HCT116 (cell line): ENCODE data around the gene CAPZA2.

ENCODE experiments used
- CBX3 ChIP-seq: IDR thresholded peaks from 2 replicates; pipeline ENCODE4 v1.6.1; 2012; ENCODE audit warnings: low read depth
- CEBPB ChIP-seq: IDR thresholded peaks from 2 replicates; pipeline ENCODE4 v1.6.1; 2012; ENCODE audit warnings: low read depth
- EZH2 ChIP-seq: fragments of 200-600 bp; sonication (generic); IDR thresholded peaks from 2 replicates; pipeline ENCODE4 v1.6.1; 2017; ENCODE audit warnings: antibody characterized with exemption, mixed run types
- EZH2phosphoT487 ChIP-seq: fragments of 200-600 bp; IDR thresholded peaks from 2 replicates; pipeline ENCODE4 v1.6.1; 2018; ENCODE audit warnings: antibody characterized with exemption, borderline replicate concordance
- FOSL1 ChIP-seq: IDR thresholded peaks from 2 replicates; pipeline ENCODE4 v1.6.1; 2012; ENCODE audit warnings: low read depth
- POLR2A ChIP-seq: IDR thresholded peaks from 2 replicates; pipeline ENCODE4 v1.7.0; 2011; ENCODE audit warnings: borderline replicate concordance; ENCODE audit not compliant: insufficient read depth, insufficient read length; ENCODE audit errors: extremely low read depth
- POLR2AphosphoS5 ChIP-seq: IDR thresholded peaks from 2 replicates; pipeline ENCODE4 v1.6.1; 2011; ENCODE audit warnings: mild to moderate bottlenecking, low read depth, low read length, moderate library complexity
- SRF ChIP-seq: IDR thresholded peaks from 2 replicates; pipeline ENCODE4 v1.6.1; 2012; ENCODE audit warnings: low read depth
- TCF7L2 ChIP-seq: IDR thresholded peaks from 2 replicates; pipeline ENCODE4 v1.7.0; 2011; ENCODE audit warnings: borderline replicate concordance, inconsistent platforms; ENCODE audit not compliant: insufficient read depth, insufficient read length; ENCODE audit errors: extremely low read depth
- YY1 ChIP-seq: IDR thresholded peaks from 2 replicates; pipeline ENCODE4 v1.6.1; 2011; ENCODE audit warnings: low read length, low read depth, moderate library complexity, mild to moderate bottlenecking; ENCODE audit not compliant: insufficient replicate concordance; ENCODE audit errors: extremely low read depth
- ZNF274 ChIP-seq: fragments of 200-500 bp; sonication (Bioruptor generic); IDR thresholded peaks from 2 replicates; pipeline ENCODE4 v1.6.1; 2014; ENCODE audit warnings: mild to moderate bottlenecking, low read depth, low read length, inconsistent platforms
- TF ChIP-seq, protein P1 (sequence below): IDR thresholded peaks from 2 replicates; pipeline ENCODE4 v1.6.1; 2012; ENCODE audit warnings: low read depth
- TF ChIP-seq, protein P2 (sequence below), 3 experiments: fragments of 200-600 bp in 1 of 3; sonication (generic) in 1 of 3; IDR thresholded peaks in 2 of 3; conservative IDR thresholded peaks in 1 of 3; 2 replicates each; pipeline ENCODE4 v1.5.1; 2012 to 2017; ENCODE audit warnings: low read depth in 2 of 3, low read length in 2 of 3, antibody characterized with exemption in 1 of 3, borderline replicate concordance in 1 of 3, control low read depth in 1 of 3, mild to moderate bottlenecking in 1 of 3, mixed read lengths in 1 of 3, mixed run types in 1 of 3, moderate library complexity in 1 of 3; ENCODE audit not compliant: insufficient read depth in 1 of 3
- TF ChIP-seq, protein P3 (sequence below): IDR thresholded peaks from 2 replicates; pipeline ENCODE4 v1.6.1; 2012

DNA sequence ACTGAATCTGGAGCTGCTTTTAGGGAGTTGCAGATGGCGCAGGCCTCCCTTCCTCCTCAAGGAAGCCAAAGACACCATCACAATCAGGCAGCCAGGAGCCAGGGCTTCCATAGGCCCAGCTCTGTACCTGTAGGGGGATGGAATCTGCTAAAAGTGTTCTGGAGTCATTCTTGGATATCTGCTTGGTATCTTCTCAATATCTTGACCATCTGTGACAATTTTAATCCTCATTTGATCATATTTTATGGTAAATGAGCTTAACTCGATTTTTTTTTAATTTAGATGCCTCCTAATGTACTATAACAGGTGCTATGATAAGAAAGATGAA is 94.1 kb downstream of the CAPZA2 start:
- TF ChIP-seq YY1 (no peak), POLR2A (no peak), POLR2AphosphoS5 (no peak), FOSL1 (no peak), CEBPB (no peak), EZH2phosphoT487 (no peak), ZNF274 (no peak), TCF7L2 (no peak), EZH2 (no peak), CBX3 (no peak), SRF (no peak)
- TF ChIP-seq, protein P1, sequence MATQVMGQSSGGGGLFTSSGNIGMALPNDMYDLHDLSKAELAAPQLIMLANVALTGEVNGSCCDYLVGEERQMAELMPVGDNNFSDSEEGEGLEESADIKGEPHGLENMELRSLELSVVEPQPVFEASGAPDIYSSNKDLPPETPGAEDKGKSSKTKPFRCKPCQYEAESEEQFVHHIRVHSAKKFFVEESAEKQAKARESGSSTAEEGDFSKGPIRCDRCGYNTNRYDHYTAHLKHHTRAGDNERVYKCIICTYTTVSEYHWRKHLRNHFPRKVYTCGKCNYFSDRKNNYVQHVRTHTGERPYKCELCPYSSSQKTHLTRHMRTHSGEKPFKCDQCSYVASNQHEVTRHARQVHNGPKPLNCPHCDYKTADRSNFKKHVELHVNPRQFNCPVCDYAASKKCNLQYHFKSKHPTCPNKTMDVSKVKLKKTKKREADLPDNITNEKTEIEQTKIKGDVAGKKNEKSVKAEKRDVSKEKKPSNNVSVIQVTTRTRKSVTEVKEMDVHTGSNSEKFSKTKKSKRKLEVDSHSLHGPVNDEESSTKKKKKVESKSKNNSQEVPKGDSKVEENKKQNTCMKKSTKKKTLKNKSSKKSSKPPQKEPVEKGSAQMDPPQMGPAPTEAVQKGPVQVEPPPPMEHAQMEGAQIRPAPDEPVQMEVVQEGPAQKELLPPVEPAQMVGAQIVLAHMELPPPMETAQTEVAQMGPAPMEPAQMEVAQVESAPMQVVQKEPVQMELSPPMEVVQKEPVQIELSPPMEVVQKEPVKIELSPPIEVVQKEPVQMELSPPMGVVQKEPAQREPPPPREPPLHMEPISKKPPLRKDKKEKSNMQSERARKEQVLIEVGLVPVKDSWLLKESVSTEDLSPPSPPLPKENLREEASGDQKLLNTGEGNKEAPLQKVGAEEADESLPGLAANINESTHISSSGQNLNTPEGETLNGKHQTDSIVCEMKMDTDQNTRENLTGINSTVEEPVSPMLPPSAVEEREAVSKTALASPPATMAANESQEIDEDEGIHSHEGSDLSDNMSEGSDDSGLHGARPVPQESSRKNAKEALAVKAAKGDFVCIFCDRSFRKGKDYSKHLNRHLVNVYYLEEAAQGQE: no peak
- TF ChIP-seq, protein P2, sequence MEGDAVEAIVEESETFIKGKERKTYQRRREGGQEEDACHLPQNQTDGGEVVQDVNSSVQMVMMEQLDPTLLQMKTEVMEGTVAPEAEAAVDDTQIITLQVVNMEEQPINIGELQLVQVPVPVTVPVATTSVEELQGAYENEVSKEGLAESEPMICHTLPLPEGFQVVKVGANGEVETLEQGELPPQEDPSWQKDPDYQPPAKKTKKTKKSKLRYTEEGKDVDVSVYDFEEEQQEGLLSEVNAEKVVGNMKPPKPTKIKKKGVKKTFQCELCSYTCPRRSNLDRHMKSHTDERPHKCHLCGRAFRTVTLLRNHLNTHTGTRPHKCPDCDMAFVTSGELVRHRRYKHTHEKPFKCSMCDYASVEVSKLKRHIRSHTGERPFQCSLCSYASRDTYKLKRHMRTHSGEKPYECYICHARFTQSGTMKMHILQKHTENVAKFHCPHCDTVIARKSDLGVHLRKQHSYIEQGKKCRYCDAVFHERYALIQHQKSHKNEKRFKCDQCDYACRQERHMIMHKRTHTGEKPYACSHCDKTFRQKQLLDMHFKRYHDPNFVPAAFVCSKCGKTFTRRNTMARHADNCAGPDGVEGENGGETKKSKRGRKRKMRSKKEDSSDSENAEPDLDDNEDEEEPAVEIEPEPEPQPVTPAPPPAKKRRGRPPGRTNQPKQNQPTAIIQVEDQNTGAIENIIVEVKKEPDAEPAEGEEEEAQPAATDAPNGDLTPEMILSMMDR (IDR thresholded peaks at IDR 0.05 in 2 of 3, conservative IDR thresholded peaks at IDR 0.05 in 1 of 3; ENCODE audit: borderline replicate concordance in 1 of 3, insufficient read depth in 1 of 3, low read depth in 2 of 3, low read length in 2 of 3): no peak
- TF ChIP-seq, protein P3, sequence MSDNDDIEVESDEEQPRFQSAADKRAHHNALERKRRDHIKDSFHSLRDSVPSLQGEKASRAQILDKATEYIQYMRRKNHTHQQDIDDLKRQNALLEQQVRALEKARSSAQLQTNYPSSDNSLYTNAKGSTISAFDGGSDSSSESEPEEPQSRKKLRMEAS: no peak
